GM18868 (cell line): Measurements from ENCODE around the gene BRS3.
"Not testable (repeated sequence)": the region's sequence is repeated elsewhere in the genome, so short reads cannot be mapped to it uniquely, and the experiment has no call there.

Source experiments
- ATAC-seq: cut with Tn5 transposase; IDR thresholded peaks from one replicate; pipeline ENCODE4 v1.9.1; 2021; ENCODE audit warnings: mild to moderate bottlenecking, moderate library complexity; ENCODE audit not compliant: unreplicated experiment

BRS3 gene

GRCh38 chrX:136487647-136488046, at the start of gene BRS3:
Gene BRS3, plus strand, starts transcription at chrX:136487947. Its CDS starts 168 bp downstream, at chrX:136488115.
- no peak for ATAC-seq

GRCh38 chrX:136438192-136438591, 49.6 kb upstream of the BRS3 start:
- no peak for ATAC-seq

- not testable (repeated sequence) for ATAC-seq
Measured at GRCh38 chrX:136445674-136446073, 42.1 kb upstream of the BRS3 start.

- ATAC-seq, result no peak
Measured at GRCh38 chrX:136446208-136446607, 41.5 kb upstream of the BRS3 start.

- ATAC-seq, result no peak
Measured at GRCh38 chrX:136447308-136447707, 40.4 kb upstream of the BRS3 start.

- ATAC-seq, result no peak
Measured at GRCh38 chrX:136447968-136448367, 39.8 kb upstream of the BRS3 start.

GRCh38 chrX:136450050-136450830, 37.5 kb upstream of the BRS3 start:
- ATAC-seq, result no peak

GRCh38 chrX:136452614-136453013, 35.1 kb upstream of the BRS3 start:
- ATAC-seq, result no peak

- ATAC-seq, result no peak
Measured at GRCh38 chrX:136453114-136453513, 34.6 kb upstream of the BRS3 start.

- no peak for ATAC-seq
Measured at GRCh38 chrX:136453771-136454170, 34.0 kb upstream of the BRS3 start.

- ATAC-seq, result no peak
Measured at GRCh38 chrX:136456133-136456532, 31.6 kb upstream of the BRS3 start.

- no peak for ATAC-seq
Measured at GRCh38 chrX:136457303-136457917, 30.3 kb upstream of the BRS3 start.

- no peak for ATAC-seq
Measured at GRCh38 chrX:136464589-136464988, 23.2 kb upstream of the BRS3 start.

GRCh38 chrX:136467303-136467702, 20.4 kb upstream of the BRS3 start:
- no peak for ATAC-seq

GRCh38 chrX:136468391-136469103, 19.2 kb upstream of the BRS3 start:
- ATAC-seq, result no peak

- no peak for ATAC-seq
Measured at GRCh38 chrX:136473663-136474062, 14.1 kb upstream of the BRS3 start.

- no peak for ATAC-seq
Measured at GRCh38 chrX:136475236-136475635, 12.5 kb upstream of the BRS3 start.

- no peak for ATAC-seq
Measured at GRCh38 chrX:136476501-136476900, 11.2 kb upstream of the BRS3 start.

- ATAC-seq, result no peak
Measured at GRCh38 chrX:136477026-136477425, 10.7 kb upstream of the BRS3 start.

GRCh38 chrX:136480383-136480782, 7.4 kb upstream of the BRS3 start:
- no peak for ATAC-seq

GRCh38 chrX:136488706-136489105, 959 bp downstream of the BRS3 start:
- no peak for ATAC-seq

GRCh38 chrX:136491832-136492231, 4.1 kb downstream of the BRS3 start:
- no peak for ATAC-seq
